GM12801 (cell line): ENCODE results near the gene S100PBP.

Experiments used
- TF ChIP-seq, protein P1 (sequence below): IDR thresholded peaks from one replicate; pipeline ENCODE4 v1.5.1; 2011; ENCODE audit warnings: control low read depth; ENCODE audit not compliant: insufficient read length; ENCODE audit errors: extremely low read depth

Gene S100PBP

GRCh38 chr1:32818804-32819541, 1.5 kb downstream of the S100PBP start:
- TF ChIP-seq, protein P1, sequence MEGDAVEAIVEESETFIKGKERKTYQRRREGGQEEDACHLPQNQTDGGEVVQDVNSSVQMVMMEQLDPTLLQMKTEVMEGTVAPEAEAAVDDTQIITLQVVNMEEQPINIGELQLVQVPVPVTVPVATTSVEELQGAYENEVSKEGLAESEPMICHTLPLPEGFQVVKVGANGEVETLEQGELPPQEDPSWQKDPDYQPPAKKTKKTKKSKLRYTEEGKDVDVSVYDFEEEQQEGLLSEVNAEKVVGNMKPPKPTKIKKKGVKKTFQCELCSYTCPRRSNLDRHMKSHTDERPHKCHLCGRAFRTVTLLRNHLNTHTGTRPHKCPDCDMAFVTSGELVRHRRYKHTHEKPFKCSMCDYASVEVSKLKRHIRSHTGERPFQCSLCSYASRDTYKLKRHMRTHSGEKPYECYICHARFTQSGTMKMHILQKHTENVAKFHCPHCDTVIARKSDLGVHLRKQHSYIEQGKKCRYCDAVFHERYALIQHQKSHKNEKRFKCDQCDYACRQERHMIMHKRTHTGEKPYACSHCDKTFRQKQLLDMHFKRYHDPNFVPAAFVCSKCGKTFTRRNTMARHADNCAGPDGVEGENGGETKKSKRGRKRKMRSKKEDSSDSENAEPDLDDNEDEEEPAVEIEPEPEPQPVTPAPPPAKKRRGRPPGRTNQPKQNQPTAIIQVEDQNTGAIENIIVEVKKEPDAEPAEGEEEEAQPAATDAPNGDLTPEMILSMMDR, result no peak

GRCh38 chr1:32825181-32825580, 7.7 kb downstream of the S100PBP start:
- TF ChIP-seq, protein P1, result no peak

- TF ChIP-seq, protein P1, result no peak
These were observed 10.9 kb downstream of the S100PBP start for GRCh38 chr1:32828341-32828740.

- TF ChIP-seq, protein P1, result no peak
These were observed 12.8 kb downstream of the S100PBP start for GRCh38 chr1:32830092-32830852.

DNA sequence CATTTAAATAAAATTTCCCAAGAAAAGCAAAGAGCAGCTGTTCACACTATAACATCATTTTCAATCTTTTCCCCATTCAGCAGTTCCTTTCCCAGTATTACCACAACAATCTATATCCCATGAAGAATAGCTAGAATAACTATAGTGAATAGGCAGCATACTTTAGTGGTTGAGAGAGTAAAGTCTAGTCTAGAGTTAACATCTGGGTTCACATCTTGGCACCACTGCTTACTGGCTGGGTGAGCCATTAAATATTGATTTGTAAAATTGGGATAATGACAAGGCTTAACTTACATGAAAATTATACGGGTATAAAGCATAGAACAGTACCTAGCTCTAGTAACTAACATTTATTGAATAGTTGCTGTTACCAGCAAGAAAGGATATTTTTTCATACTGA, 14.4 kb downstream of the S100PBP start:
- TF ChIP-seq, protein P1, result no peak

GRCh38 chr1:32848354-32849063, 31.1 kb downstream of the S100PBP start:
- TF ChIP-seq, protein P1, result no peak
